ENCODE data around the gene GRHL1.

The GRHL1 gene

DNA sequence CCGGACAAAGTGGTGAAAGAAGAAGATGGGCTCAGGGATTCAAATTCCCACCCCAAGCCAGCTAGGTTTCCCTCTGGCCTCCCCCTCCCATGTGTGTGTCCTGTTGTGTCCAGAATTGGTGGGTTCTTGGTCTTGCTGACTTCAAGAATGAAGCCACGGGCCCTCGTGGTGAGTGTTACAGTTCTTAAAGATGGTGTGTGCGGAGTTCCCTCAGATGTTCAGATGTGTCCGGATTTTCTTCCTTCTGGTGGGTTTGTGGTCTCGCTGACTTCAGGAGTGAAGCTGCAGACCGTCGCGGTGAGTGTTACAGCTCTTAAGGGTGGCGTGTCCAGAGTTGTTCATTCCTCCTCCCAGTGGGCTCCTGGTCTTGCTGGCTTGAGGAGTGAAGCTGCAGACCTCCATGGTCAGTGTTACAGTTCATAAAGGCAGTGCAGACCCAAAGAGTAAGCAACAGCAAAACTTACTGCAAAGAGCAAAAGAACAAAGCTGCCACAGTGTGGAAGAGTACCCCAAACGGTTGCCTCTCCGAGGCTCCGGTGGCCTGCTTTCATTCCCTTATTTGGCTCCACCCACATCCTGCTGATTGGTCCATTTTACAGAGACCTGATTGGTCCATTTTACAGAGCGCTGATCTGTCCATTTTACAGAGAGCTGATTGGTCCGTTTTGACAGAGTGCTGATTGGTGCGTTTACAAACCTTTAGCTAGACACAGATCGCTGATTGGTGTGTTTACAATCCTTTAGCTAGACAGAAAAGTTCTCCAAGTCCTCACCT is 54.2 kb downstream of the GRHL1 start:
- TF ChIP-seq, protein P1, sequence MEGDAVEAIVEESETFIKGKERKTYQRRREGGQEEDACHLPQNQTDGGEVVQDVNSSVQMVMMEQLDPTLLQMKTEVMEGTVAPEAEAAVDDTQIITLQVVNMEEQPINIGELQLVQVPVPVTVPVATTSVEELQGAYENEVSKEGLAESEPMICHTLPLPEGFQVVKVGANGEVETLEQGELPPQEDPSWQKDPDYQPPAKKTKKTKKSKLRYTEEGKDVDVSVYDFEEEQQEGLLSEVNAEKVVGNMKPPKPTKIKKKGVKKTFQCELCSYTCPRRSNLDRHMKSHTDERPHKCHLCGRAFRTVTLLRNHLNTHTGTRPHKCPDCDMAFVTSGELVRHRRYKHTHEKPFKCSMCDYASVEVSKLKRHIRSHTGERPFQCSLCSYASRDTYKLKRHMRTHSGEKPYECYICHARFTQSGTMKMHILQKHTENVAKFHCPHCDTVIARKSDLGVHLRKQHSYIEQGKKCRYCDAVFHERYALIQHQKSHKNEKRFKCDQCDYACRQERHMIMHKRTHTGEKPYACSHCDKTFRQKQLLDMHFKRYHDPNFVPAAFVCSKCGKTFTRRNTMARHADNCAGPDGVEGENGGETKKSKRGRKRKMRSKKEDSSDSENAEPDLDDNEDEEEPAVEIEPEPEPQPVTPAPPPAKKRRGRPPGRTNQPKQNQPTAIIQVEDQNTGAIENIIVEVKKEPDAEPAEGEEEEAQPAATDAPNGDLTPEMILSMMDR (IDR thresholded peaks at IDR 0.05; ENCODE audit: extremely low read depth, insufficient read depth, missing control alignments), result no peak
- in situ Hi-C loops (cut with MboI; ENCODE audit: low pct_unique_long_range_greater_than_20kb, low sequenced_read_pairs, unreplicated experiment), result no loop called here
- no peak for DNase-seq (ENCODE audit: low spot score)

DNA sequence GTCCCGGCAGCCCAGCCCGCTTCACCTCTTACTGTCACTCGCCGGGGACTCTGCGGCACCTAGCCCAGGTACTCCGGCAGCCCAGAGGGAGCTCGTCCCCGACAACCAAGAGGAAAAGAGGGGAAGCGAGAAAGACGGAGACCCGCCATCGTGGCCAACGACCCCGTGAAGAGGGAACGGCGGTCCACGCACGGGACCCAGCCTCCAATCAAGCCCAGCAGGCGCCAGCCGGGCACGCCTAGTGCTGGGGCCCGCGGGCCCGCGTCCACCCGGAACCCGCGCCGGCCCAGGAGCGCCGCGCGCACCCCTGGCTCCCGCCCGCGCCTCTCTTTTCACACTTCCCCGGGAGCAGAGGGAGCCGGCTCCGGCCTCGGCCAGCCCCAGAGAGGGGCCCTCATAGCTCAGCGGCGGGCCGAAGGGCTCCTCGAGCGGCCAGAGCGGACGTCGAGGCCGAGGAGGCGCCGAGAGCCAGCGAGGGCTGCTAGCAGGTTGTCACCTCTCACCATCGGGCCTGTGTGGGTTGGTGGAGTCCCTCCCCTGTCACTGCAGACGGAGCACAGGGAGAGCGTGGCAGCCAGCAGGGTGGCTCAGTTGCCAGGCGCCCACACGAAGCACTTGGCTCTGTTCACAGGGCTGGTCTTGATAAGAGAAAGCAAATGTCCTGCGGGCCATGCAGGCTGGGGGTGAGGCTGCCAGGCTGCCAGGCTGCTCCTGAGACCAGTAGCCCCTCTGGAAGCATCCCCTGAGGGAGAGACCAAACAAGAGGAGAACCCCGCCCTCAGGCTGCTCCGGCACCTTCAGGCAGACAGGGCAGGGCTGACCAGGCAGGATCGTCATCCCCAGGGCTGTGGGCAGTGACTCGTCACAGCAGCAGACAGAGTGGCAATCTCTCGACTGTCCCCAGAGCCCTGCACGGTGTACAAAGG is 55.0 kb downstream of the GRHL1 start:
- no peak for DNase-seq (ENCODE audit: low spot score)
- TF ChIP-seq, protein P1 (IDR thresholded peaks at IDR 0.05; ENCODE audit: extremely low read depth, insufficient read depth, missing control alignments), result no peak
- in situ Hi-C loops (cut with MboI; ENCODE audit: low pct_unique_long_range_greater_than_20kb, low sequenced_read_pairs, unreplicated experiment), result no loop called here

DNA sequence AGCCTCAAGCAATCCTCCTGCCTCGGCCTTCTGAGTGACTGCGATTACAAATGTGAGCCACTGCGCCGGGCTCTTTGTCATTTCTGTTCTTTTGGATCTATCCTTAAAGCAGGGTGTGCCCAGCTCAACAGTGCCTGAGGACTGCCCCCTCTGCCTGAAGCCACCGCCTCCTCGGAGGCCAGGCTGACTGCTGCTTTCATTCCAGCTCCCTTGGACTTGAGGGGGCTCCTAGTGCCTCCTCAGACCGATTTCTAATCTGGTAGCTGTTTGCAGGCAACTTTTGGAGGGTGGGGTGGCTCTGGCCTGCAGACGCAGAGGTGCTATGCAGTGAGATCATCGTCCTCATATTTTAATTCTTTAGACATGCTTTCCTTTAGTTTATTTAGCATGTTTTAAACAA is 55.9 kb downstream of the GRHL1 start:
- TF ChIP-seq, protein P1 (IDR thresholded peaks at IDR 0.05; ENCODE audit: extremely low read depth, insufficient read depth, missing control alignments), result no peak
- DNase-seq (ENCODE audit: low spot score), result no peak
- in situ Hi-C loops (cut with MboI; ENCODE audit: low pct_unique_long_range_greater_than_20kb, low sequenced_read_pairs, unreplicated experiment), result no loop called here

DNA sequence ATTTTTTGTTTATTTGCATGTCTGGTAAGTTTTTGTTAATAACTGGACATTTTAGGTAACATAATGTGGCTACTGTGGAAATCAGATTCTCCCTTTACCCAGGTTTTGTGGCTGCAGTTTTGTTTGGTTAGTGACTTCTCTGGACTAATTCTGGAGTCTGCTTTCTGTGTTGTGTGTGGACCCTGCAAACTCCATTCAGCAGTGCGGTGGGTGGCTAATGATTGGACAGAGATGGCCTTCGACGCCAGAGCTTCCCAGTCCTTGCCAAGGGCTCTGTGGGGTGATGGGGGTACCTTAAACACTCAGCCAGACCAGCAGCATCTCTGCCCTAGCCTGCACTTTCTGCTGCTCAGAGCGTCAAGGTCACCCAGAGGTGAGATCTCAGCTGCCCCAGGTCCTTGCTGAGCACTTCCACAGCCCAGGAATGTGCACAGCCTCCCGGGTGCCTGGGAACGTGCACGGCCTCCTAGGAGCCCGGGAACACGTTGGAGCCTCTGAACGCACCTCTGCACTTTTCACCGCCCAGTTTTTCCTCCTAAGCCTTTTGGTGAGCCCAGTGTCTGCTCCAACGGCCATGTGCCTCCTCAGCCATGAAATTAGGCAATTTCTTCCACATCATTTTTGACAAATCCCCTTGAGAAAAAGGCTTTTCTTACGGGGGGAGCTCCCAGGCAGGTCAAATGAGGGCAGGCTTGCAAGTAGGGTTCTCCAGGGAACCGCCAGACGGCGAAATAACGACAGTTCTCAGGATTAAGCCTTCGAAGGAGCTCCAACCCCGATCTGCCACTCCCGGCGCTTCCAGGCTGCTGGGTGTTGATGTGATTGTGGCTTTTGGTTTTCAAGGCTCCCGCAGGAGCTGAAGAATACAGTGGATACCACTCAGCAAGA is 56.7 kb downstream of the GRHL1 start:
- in situ Hi-C loops (cut with MboI; ENCODE audit: low pct_unique_long_range_greater_than_20kb, low sequenced_read_pairs, unreplicated experiment), result no loop called here
- TF ChIP-seq, protein P1 (IDR thresholded peaks at IDR 0.05; ENCODE audit: extremely low read depth, insufficient read depth, missing control alignments), result no peak
- no peak for DNase-seq (ENCODE audit: low spot score)

DNA sequence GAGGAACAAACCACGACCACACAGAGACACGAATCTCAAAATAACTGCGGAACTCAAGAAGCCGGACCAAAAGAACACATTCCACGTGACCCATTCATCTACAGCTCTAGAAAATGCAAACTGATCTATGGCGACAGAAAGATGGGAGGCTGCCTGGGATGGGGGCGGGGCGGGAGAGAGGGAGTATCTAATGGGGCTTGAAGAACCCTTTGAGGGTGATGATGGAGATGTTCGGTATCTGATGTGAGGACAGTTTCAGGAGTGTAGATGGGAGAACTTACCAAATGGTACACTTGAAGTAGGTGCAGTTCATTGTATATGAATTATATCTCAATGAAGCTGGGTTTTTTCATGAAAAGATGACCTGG is 57.3 kb downstream of the GRHL1 start:
- in situ Hi-C loops (cut with MboI; ENCODE audit: low pct_unique_long_range_greater_than_20kb, low sequenced_read_pairs, unreplicated experiment), result no loop called here
- DNase-seq (ENCODE audit: low spot score), result no peak
- TF ChIP-seq, protein P1 (IDR thresholded peaks at IDR 0.05; ENCODE audit: extremely low read depth, insufficient read depth, missing control alignments), result no peak

DNA sequence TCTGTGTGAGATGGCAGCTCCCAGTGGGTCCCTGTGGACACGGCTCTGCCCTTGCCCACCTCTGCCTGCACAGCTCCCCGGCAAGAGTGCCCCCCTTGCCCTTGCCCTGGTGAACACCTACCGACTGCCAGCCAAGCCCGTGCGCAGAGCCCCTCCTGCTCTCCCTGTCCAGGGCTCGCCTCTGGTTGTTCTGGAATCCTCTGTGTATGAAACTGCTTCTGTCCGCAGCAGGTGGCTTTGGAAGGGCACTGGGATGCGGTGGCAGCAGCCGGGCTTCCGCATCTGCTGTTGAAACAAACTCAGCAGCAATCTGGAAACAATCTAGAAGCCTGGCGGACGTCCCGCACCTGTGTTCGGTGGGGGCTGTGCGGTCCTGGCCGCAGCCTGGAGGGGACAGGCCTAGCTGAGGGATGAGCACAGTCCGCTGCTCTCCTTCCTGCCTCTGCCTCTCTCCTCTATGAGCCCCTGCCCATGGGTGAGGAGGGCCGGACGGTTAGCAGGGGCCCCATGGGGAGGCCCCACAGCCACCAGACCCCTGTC is 57.8 kb downstream of the GRHL1 start:
- DNase-seq (ENCODE audit: low spot score), result no peak
- in situ Hi-C loops (cut with MboI; ENCODE audit: low pct_unique_long_range_greater_than_20kb, low sequenced_read_pairs, unreplicated experiment), result no loop called here
- TF ChIP-seq, protein P1 (IDR thresholded peaks at IDR 0.05; ENCODE audit: extremely low read depth, insufficient read depth, missing control alignments), result no peak

All from GM13977 (cell line).